HL-60 (cell line): ENCODE measurements around the gene SPACA5.

Experiments used
- CTCF ChIP-seq: IDR thresholded peaks from one replicate; pipeline ENCODE4 v1.5.1; 2011; ENCODE audit warnings: low read length, control low read depth, inconsistent platforms; ENCODE audit not compliant: insufficient read depth
- POLR2AphosphoS5 ChIP-seq: IDR thresholded peaks from 2 replicates; pipeline ENCODE4 v1.6.1; 2012; ENCODE audit warnings: low read depth

DNA sequence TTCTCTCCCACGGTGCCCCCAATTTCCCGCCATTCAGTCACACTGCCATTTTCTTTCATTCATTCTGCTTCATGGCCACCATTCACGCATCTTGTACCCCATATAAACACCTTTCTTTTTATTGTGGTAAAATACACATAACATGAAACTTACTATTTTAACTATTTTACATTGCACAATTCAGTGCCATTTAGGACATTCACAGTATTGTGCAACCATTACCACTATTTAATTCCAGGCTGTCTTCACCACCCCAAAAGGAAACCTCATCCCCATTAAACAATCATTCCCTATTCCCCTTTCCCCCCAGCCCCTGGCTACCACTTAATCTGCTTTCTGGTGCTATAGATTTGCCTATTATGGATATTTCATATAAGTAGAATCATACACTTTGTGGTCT is 15.9 kb downstream of the SPACA5 start:
- TF ChIP-seq CTCF = no peak
- TF ChIP-seq POLR2AphosphoS5 = no peak
